ENCODE data around the gene EFEMP1.

Gene EFEMP1

DNA sequence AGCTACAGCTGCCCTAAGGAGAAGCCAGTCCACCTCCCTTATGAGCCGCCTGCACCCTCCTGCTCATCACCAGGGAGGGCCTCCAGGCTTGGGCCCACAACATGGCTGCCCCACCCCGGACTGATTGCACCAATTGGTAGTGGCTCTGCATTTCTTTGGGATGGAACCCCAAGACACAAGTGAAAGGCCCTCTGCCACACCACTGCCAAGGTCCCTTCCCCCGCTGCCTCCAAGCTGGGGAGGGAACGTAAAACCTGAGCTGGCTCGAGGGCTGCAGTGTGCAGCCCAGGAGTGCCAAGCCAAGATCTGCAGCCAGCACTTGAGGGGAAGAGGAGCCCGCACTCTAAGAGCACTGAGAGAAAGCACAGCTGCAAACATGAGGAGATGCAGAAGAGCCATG lies 97.3 kb downstream of the EFEMP1 start:
- DNase-seq (ENCODE audit: low read depth in 1 of 2, low spot score in 1 of 2) = no peak
- TF ChIP-seq POLR2AphosphoS5 (IDR thresholded peaks at IDR 0.05; ENCODE audit: low read depth) (no peak), SPI1 (IDR thresholded peaks at IDR 0.05; ENCODE audit: borderline replicate concordance, low read depth) (no peak), GABPA (IDR thresholded peaks at IDR 0.05; ENCODE audit: low read depth) (no peak)
- TF ChIP-seq, protein P1, sequence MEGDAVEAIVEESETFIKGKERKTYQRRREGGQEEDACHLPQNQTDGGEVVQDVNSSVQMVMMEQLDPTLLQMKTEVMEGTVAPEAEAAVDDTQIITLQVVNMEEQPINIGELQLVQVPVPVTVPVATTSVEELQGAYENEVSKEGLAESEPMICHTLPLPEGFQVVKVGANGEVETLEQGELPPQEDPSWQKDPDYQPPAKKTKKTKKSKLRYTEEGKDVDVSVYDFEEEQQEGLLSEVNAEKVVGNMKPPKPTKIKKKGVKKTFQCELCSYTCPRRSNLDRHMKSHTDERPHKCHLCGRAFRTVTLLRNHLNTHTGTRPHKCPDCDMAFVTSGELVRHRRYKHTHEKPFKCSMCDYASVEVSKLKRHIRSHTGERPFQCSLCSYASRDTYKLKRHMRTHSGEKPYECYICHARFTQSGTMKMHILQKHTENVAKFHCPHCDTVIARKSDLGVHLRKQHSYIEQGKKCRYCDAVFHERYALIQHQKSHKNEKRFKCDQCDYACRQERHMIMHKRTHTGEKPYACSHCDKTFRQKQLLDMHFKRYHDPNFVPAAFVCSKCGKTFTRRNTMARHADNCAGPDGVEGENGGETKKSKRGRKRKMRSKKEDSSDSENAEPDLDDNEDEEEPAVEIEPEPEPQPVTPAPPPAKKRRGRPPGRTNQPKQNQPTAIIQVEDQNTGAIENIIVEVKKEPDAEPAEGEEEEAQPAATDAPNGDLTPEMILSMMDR (IDR thresholded peaks at IDR 0.05; ENCODE audit: insufficient read depth, low read length) = no peak
- TF ChIP-seq, protein P2, sequence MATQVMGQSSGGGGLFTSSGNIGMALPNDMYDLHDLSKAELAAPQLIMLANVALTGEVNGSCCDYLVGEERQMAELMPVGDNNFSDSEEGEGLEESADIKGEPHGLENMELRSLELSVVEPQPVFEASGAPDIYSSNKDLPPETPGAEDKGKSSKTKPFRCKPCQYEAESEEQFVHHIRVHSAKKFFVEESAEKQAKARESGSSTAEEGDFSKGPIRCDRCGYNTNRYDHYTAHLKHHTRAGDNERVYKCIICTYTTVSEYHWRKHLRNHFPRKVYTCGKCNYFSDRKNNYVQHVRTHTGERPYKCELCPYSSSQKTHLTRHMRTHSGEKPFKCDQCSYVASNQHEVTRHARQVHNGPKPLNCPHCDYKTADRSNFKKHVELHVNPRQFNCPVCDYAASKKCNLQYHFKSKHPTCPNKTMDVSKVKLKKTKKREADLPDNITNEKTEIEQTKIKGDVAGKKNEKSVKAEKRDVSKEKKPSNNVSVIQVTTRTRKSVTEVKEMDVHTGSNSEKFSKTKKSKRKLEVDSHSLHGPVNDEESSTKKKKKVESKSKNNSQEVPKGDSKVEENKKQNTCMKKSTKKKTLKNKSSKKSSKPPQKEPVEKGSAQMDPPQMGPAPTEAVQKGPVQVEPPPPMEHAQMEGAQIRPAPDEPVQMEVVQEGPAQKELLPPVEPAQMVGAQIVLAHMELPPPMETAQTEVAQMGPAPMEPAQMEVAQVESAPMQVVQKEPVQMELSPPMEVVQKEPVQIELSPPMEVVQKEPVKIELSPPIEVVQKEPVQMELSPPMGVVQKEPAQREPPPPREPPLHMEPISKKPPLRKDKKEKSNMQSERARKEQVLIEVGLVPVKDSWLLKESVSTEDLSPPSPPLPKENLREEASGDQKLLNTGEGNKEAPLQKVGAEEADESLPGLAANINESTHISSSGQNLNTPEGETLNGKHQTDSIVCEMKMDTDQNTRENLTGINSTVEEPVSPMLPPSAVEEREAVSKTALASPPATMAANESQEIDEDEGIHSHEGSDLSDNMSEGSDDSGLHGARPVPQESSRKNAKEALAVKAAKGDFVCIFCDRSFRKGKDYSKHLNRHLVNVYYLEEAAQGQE (IDR thresholded peaks at IDR 0.05; ENCODE audit: insufficient replicate concordance, low read depth) = no peak
- no peak overlapping the region for H3K27ac ChIP-seq (replicated peaks)
- peaks cover 3% of the 10 kb centered on the region for H3K27me3 ChIP-seq (ENCODE audit: insufficient read depth, poor library complexity, severe bottlenecking)
- no peak overlapping the region for H3K4me3 ChIP-seq (replicated peaks; ENCODE audit: insufficient read depth, low read length)

- peaks cover 3% of the 10 kb centered on the region for H3K27me3 ChIP-seq (ENCODE audit: insufficient read depth, poor library complexity, severe bottlenecking)
- TF ChIP-seq SPI1 (IDR thresholded peaks at IDR 0.05; ENCODE audit: borderline replicate concordance, low read depth) = no peak
- no peak for TF ChIP-seq POLR2AphosphoS5 (IDR thresholded peaks at IDR 0.05; ENCODE audit: low read depth)
- TF ChIP-seq, protein P1 (IDR thresholded peaks at IDR 0.05; ENCODE audit: insufficient read depth, low read length) = no peak
- TF ChIP-seq, protein P2 (IDR thresholded peaks at IDR 0.05; ENCODE audit: insufficient replicate concordance, low read depth) = no peak
- no peak overlapping the region for H3K27ac ChIP-seq (replicated peaks)
- no peak overlapping the region for H3K4me3 ChIP-seq (replicated peaks; ENCODE audit: insufficient read depth, low read length)
- no peak for DNase-seq (ENCODE audit: low read depth in 1 of 2, low spot score in 1 of 2)
Measured at GRCh38 chr2:55824551-55825096, 99.0 kb downstream of the EFEMP1 start.

Measured in HL-60 (cell line).